Right atrium auricular region (tissue), 2 donors: Measurements from ENCODE around the gene PTRH2. TPM values are rescaled to one million over a fixed set of nuclear protein-coding genes. Genes with fewer than 3 reads are reported as not detected.

Experiments used
- DNase-seq: peaks from one replicate; pipeline ENCODE4 v3.0.0-alpha.2; 2019; ENCODE audit warnings: low spot score
- H3K27ac ChIP-seq, 2 donors: fragments of 200-600 bp; sonication (generic); 1 replicate in 1 of 2; 2 replicates in 1 of 2; pipeline ENCODE4 v1.5.1; 2016 to 2019
- H3K27me3 ChIP-seq, 2 donors: fragments of 200-600 bp; sonication (generic); one replicate each; pipeline versions ENCODE4 v1.5.1 to v1.6.0; 2017 to 2019
- H3K36me3 ChIP-seq: fragments of 200-600 bp; sonication (generic); one replicate; pipeline ENCODE4 v1.5.1; 2016
- H3K4me1 ChIP-seq, 2 donors: fragments of 200-600 bp; sonication (generic); one replicate each; pipeline versions ENCODE4 v1.5.1 to v1.6.0; 2017 to 2019
- H3K4me3 ChIP-seq, 2 donors: fragments of 200-600 bp; sonication (generic); 1 replicate in 1 of 2; 2 replicates in 1 of 2; pipeline ENCODE4 v1.5.1; 2017 to 2019; ENCODE audit warnings: mild to moderate bottlenecking in 1 of 2, moderate library complexity in 1 of 2
- H3K9me3 ChIP-seq, 2 donors: fragments of 200-600 bp; sonication (generic); one replicate each; pipeline ENCODE4 v1.5.1; 2019
- CTCF ChIP-seq, 2 donors: fragments of 200-600 bp; sonication (generic); IDR thresholded peaks; one replicate each; pipeline ENCODE4 v1.5.1; 2019; ENCODE audit warnings: antibody characterized with exemption in 2 of 2
- total RNA-seq, 2 donors: library from RNA; depleted of rRNA; stranded (reverse); fragments of >200 nt; gene quantifications; one replicate each; pipeline ENCODE4 v1.1.0, GENCODE V29; 2016

The PTRH2 gene
- total RNA-seq, 2 donors from 2014 or later = 13.8 to 14.1 TPM

- peaks cover 54% of the 10 kb centered on the region for H3K36me3 ChIP-seq
- no peak for TF ChIP-seq CTCF (IDR thresholded peaks at IDR 0.05)
Observed at GRCh38 chr17:59699786-59700185, 7.4 kb downstream of the PTRH2 start.

GRCh38 chr17:59699218-59699617 is 8.0 kb downstream of the PTRH2 start:
- no peak for TF ChIP-seq CTCF (IDR thresholded peaks at IDR 0.05)
- no peaks in the 10 kb centered on the region for H3K9me3 ChIP-seq
- no peaks in the 10 kb centered on the region for H3K27me3 ChIP-seq
- no peaks in the 10 kb centered on the region for H3K4me1 ChIP-seq
- no peak for DNase-seq
- H3K27ac ChIP-seq = no peak overlapping the region
- no peak overlapping the region for H3K4me3 ChIP-seq
- peaks cover 60% of the 10 kb centered on the region for H3K36me3 ChIP-seq

More at GRCh38 chr17:59699786-59700185, 7.4 kb downstream of the PTRH2 start:
- Histone ChIP-seq H3K4me1 (no peaks in the 10 kb centered on the region), H3K27ac (no peak overlapping the region), H3K4me3 (no peak overlapping the region), H3K9me3 (no peaks in the 10 kb centered on the region), H3K27me3 (no peaks in the 10 kb centered on the region)
- no peak for DNase-seq

GRCh38 chr17:59698143-59698542 is 9.1 kb downstream of the PTRH2 start:
- Histone ChIP-seq H3K4me3 (no peak overlapping the region), H3K36me3 (peaks cover 70% of the 10 kb centered on the region), H3K27me3 (no peaks in the 10 kb centered on the region), H3K9me3 (no peaks in the 10 kb centered on the region), H3K27ac (no peak overlapping the region), H3K4me1 (no peaks in the 10 kb centered on the region)
- no peak for DNase-seq
- TF ChIP-seq CTCF (IDR thresholded peaks at IDR 0.05) = no peak

- TF ChIP-seq CTCF (IDR thresholded peaks at IDR 0.05) = no peak
- H3K4me1 ChIP-seq = no peaks in the 10 kb centered on the region
- H3K9me3 ChIP-seq = no peaks in the 10 kb centered on the region
- peaks cover 84% of the 10 kb centered on the region for H3K36me3 ChIP-seq
- H3K27ac ChIP-seq = no peak overlapping the region
- H3K4me3 ChIP-seq = no peak overlapping the region
- H3K27me3 ChIP-seq = no peaks in the 10 kb centered on the region
- DNase-seq = no peak
Observed at GRCh38 chr17:59696682-59697277, 10.4 kb downstream of the PTRH2 start.

- Histone ChIP-seq H3K4me3 (no peak overlapping the region), H3K27me3 (no peaks in the 10 kb centered on the region), H3K36me3 (peaks cover 91% of the 10 kb centered on the region), H3K27ac (no peak overlapping the region), H3K9me3 (no peaks in the 10 kb centered on the region), H3K4me1 (no peaks in the 10 kb centered on the region)
- DNase-seq = no peak
- no peak for TF ChIP-seq CTCF (IDR thresholded peaks at IDR 0.05)
Observed at GRCh38 chr17:59695945-59696681, 11.1 kb downstream of the PTRH2 start.
